Upper lobe of left lung (tissue), 6 donors: ENCODE data around the gene DMAP1. TPM values are rescaled to one million over a fixed set of nuclear protein-coding genes. Genes with fewer than 3 reads are reported as not detected.

Experiments used
- ATAC-seq, 2 donors: fragments of 200-7000 bp; cut with Tn5 transposase; one replicate each; pipeline ENCODE4 v1.9.1; 2022; ENCODE audit warnings: mild to moderate bottlenecking in 2 of 2, moderate library complexity in 2 of 2; ENCODE audit not compliant: low FRiP score in 2 of 2
- DNase-seq, 2 donors: peaks; one replicate each; pipeline ENCODE4 v3.0.0-alpha.2; 2019 to 2020
- H3K27ac ChIP-seq, 4 donors: fragments of 200-600 bp; sonication (generic); one replicate each; pipeline ENCODE4 v1.5.1; 2016 to 2019
- H3K27me3 ChIP-seq, 4 donors: fragments of 200-600 bp; sonication (generic); one replicate each; pipeline ENCODE4 v1.5.1; 2017 to 2019
- H3K36me3 ChIP-seq, 4 donors: fragments of 200-600 bp; sonication (generic); one replicate each; pipeline ENCODE4 v1.5.1; 2016 to 2019
- H3K4me1 ChIP-seq, 4 donors: fragments of 200-600 bp; sonication (generic); one replicate each; pipeline ENCODE4 v1.5.1; 2018 to 2019
- H3K4me3 ChIP-seq, 4 donors: fragments of 200-600 bp; sonication (generic); one replicate each; pipeline ENCODE4 v1.5.1; 2017 to 2019; ENCODE audit warnings: mild to moderate bottlenecking in 2 of 4, moderate library complexity in 1 of 4
- H3K9me3 ChIP-seq, 4 donors: fragments of 200-600 bp; sonication (generic); one replicate each; pipeline ENCODE4 v1.5.1; 2018 to 2019
- CTCF ChIP-seq, 6 experiments: fragments of 450-650 bp in 4 of 6; fragments of 200-600 bp in 2 of 6; sonication (generic) in 2 of 6; IDR thresholded peaks; one replicate each; pipeline ENCODE4 v1.5.1; 2016 to 2019; ENCODE audit warnings: antibody characterized with exemption in 6 of 6
- EP300 ChIP-seq, 4 donors: sonication (generic); formaldehyde crosslinking; IDR thresholded peaks; one replicate each; pipeline ENCODE4 v1.5.1; 2017; ENCODE audit warnings: antibody characterized with exemption in 4 of 4, control low read depth in 2 of 4
- POLR2A ChIP-seq, 4 donors: fragments of 450-650 bp; IDR thresholded peaks; one replicate each; pipeline ENCODE4 v1.5.1; 2016 to 2017; ENCODE audit warnings: antibody characterized with exemption in 4 of 4, mild to moderate bottlenecking in 2 of 4
- POLR2AphosphoS5 ChIP-seq, 2 donors: sonication (generic); formaldehyde crosslinking; IDR thresholded peaks; one replicate each; pipeline ENCODE4 v1.5.1; 2017; ENCODE audit warnings: antibody characterized with exemption in 2 of 2
- WGBS, 2 donors: methylation state at CpG; one replicate each; pipeline ENCODE4 v1.1.5; 2017 to 2018; 5-methylcytosine and 5-hydroxymethylcytosine counted together
- total RNA-seq, 6 donors: library from RNA; depleted of rRNA in 4 of 6; stranded (reverse); fragments of >200 nt in 4 of 6; gene quantifications; one replicate each; pipeline versions ENCODE4 v1.1.0 to v1.2.1, GENCODE V29; 2016 to 2021
- donor health status: DM: no; HTN: no; CAD: no; lungs with moderate emphysema.
- donor health status: DM: no; HTN: yes; CAD: no; lungs with severe emphysema.

Gene DMAP1
- total RNA-seq, 6 donors from 2014 or later: 32.1 to 236 (median 39.7) TPM

DNA sequence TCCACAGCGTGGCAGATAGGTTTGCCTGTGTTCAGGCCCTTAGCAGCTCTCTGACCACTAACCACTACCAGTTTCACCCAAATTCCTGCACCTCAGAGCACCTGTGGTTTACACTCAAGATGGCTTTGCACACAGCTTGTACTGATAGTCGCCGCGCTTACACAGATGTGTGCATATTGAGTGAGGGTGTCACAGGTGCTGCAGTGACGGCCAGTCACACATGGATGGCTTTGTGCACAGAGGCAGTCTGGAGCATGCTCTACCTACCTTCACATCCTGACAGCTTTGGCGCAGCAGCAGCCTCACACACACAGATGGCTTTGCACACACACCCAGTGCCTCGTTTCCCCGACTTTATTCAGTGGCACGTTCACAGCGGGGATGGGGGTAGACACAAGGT is 7.5 kb downstream of the DMAP1 start:
- Histone ChIP-seq H3K36me3 (peaks cover 29 to 62% (median 50%) of the 10 kb centered on the region in 4 donors), H3K27me3 (no peaks in the 10 kb centered on the region), H3K4me1 (peaks cover 0 to 3% (median 0%) of the 10 kb centered on the region in 4 donors), H3K4me3 (no peak overlapping the region), H3K27ac (no peak overlapping the region), H3K9me3 (no peaks in the 10 kb centered on the region)
- ATAC-seq (no peak), DNase-seq (no peak)
- TF ChIP-seq CTCF (IDR thresholded peaks at IDR 0.05) (no peak), EP300 (IDR thresholded peaks at IDR 0.05) (no peak), POLR2A (IDR thresholded peaks at IDR 0.05) (no peak), POLR2AphosphoS5 (IDR thresholded peaks at IDR 0.05) (no peak)
- WGBS, 2 donors: 84% methylated on average over 10 of the region's 10 CpGs; no CpG with 5 or more reads in 1 of the 2 donors

- H3K9me3 ChIP-seq: no peaks in the 10 kb centered on the region
Observed at GRCh38 chr1:44221769-44222168, 8.5 kb downstream of the DMAP1 start.

GRCh38 chr1:44222397-44223186 is 9.3 kb downstream of the DMAP1 start:
- ATAC-seq (no peak), DNase-seq (no peak)
- 70 to 88% methylated on average over 2 to 5 of the region's 5 CpGs for WGBS, 2 donors
- Histone ChIP-seq H3K4me1 (peaks cover 0 to 5% (median 3%) of the 10 kb centered on the region in 4 donors), H3K36me3 (peaks cover 23 to 50% (median 37%) of the 10 kb centered on the region in 4 donors), H3K9me3 (no peaks in the 10 kb centered on the region), H3K27ac (no peak overlapping the region), H3K27me3 (no peaks in the 10 kb centered on the region), H3K4me3 (no peak overlapping the region)
- TF ChIP-seq POLR2AphosphoS5 (IDR thresholded peaks at IDR 0.05) (no peak), POLR2A (IDR thresholded peaks at IDR 0.05) (no peak), CTCF (IDR thresholded peaks at IDR 0.05) (no peak)

More at GRCh38 chr1:44221769-44222168, 8.5 kb downstream of the DMAP1 start:
- H3K36me3 ChIP-seq: peaks cover 23 to 57% (median 41%) of the 10 kb centered on the region in 4 donors
- TF ChIP-seq POLR2AphosphoS5 (IDR thresholded peaks at IDR 0.05): no peak
- no peak for TF ChIP-seq CTCF (IDR thresholded peaks at IDR 0.05)
- TF ChIP-seq POLR2A (IDR thresholded peaks at IDR 0.05): no peak
- no peak for TF ChIP-seq EP300 (IDR thresholded peaks at IDR 0.05)
- DNase-seq (peak in 1 of 2 donors; percentile 81), ATAC-seq (no peak)
- no peak overlapping the region for H3K27ac ChIP-seq
- no peak overlapping the region for H3K4me3 ChIP-seq
- no peaks in the 10 kb centered on the region for H3K27me3 ChIP-seq
- WGBS, 2 donors: 92 to 94% methylated on average over 23 of the region's 23 CpGs
- H3K4me1 ChIP-seq: peaks cover 0 to 3% (median 0%) of the 10 kb centered on the region in 4 donors

DNA sequence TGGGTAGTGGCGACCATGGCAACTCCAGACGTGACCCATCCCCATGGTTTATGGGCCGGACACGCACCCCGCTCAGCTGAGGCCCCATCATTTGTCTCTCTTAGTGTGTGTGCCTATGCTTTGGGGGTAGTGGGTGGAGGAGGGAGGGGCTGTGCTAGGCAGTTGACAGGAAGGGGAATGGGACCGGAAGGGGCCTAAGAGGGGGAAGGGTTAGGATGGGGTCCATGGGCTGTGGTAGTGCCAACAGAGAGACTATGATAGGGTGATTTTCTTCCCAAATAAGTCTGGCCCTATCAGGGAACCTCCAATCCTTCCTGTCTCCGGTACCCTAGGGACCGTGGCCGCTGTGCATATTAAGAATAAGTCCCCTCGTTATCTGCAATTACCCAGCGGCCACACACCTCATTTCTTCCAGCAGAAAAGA is 9.9 kb downstream of the DMAP1 start:
- Histone ChIP-seq H3K36me3 (peaks cover 21 to 45% (median 34%) of the 10 kb centered on the region in 4 donors), H3K9me3 (no peaks in the 10 kb centered on the region), H3K27ac (peak overlapping the region in 1 of 4 donors; percentile 39), H3K27me3 (no peaks in the 10 kb centered on the region), H3K4me1 (peaks cover 0 to 7% (median 4%) of the 10 kb centered on the region in 4 donors), H3K4me3 (no peak overlapping the region)
- WGBS, 2 donors: 75 to 80% methylated on average over 9 to 11 of the region's 11 CpGs
- TF ChIP-seq EP300 (IDR thresholded peaks at IDR 0.05): no peak
- no peak for TF ChIP-seq POLR2A (IDR thresholded peaks at IDR 0.05)
- TF ChIP-seq POLR2AphosphoS5 (IDR thresholded peaks at IDR 0.05): no peak
- TF ChIP-seq CTCF (IDR thresholded peaks at IDR 0.05): no peak
- ATAC-seq (no peak), DNase-seq (no peak)
